ENCODE results near the gene FASTK.

The FASTK gene

DNA sequence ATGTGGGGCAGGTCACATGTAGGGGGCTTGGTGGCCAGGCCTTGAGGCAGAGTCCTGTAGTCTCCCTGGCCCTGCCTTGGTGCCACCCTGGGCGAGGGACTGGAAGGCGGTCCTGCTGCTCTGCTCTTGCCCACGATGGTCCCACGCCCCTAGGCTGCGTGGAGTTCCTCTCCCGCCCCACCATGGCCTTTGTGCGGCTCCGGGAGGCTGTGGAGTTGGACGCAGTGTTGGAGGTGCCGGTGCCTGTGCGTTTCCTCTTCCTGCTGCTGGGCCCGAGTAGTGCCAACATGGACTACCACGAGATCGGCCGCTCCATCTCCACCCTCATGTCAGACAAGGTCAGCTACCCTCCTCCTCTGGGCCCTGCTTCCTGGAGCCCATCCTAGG, 10.0 kb downstream of the FASTK start:
- no peaks in the 10 kb centered on the region for H3K27me3 ChIP-seq (ENCODE audit: insufficient read depth, low read length)
- H2AFZ ChIP-seq (ENCODE audit: low read length, unreplicated experiment) = no peak overlapping the region
- no peak overlapping the region for H3K27ac ChIP-seq (ENCODE audit: low read depth, low read length)
- no peaks in the 10 kb centered on the region for H3K4me1 ChIP-seq (ENCODE audit: control insufficient read depth, insufficient read depth, low read length, unreplicated experiment)
- H3K4me3 ChIP-seq (ENCODE audit: low read depth, low read length) = no peak overlapping the region
- H3K36me3 ChIP-seq (ENCODE audit: insufficient read depth, low read length) = peaks cover 11% of the 10 kb centered on the region; the same call in 1 of the 2 replicates
- peaks cover 4% of the 10 kb centered on the region for H3K79me2 ChIP-seq (ENCODE audit: control insufficient read depth, insufficient read depth, low read length, unreplicated experiment)

DNA sequence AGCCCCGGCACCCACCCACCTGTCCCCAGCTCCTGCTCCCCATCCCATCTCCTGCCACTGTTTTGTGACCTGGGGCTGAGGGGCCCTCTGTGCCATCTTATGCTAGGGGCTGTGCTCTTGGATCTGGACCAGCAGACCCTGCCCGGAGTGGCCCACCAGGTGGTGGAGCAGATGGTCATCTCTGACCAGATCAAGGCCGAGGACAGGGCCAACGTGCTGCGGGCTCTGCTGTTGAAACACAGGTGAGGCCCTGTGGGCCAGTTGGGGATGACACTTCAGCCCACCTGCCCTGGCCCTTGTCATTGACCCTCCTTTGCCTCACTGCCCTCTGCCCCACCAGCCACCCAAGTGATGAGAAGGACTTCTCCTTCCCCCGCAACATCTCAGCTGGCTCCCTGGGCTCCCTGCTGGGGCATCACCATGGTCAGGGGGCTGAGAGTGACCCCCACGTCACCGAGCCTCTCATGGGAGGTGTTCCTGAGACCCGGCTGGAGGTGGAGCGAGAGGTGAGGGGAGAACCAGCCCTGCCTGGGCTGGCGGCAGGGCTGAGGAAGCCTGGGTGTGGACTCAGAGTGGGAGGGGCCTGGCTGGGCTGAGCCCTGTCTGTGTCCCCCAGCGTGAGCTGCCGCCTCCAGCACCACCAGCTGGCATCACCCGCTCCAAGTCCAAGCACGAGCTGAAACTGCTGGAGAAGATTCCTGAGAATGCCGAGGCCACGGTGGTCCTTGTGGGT, 10.6 kb downstream of the FASTK start:
- H3K36me3 ChIP-seq (ENCODE audit: insufficient read depth, low read length) = peaks cover 17% of the 10 kb centered on the region; the same call in 1 of the 2 replicates
- no peak overlapping the region for H3K27ac ChIP-seq (ENCODE audit: low read depth, low read length)
- H3K27me3 ChIP-seq (ENCODE audit: insufficient read depth, low read length) = no peaks in the 10 kb centered on the region
- peaks cover 10% of the 10 kb centered on the region for H3K79me2 ChIP-seq (ENCODE audit: control insufficient read depth, insufficient read depth, low read length, unreplicated experiment)
- H2AFZ ChIP-seq (ENCODE audit: low read length, unreplicated experiment) = no peak overlapping the region
- H3K4me3 ChIP-seq (ENCODE audit: low read depth, low read length) = no peak overlapping the region
- H3K4me1 ChIP-seq (ENCODE audit: control insufficient read depth, insufficient read depth, low read length, unreplicated experiment) = no peaks in the 10 kb centered on the region

DNA sequence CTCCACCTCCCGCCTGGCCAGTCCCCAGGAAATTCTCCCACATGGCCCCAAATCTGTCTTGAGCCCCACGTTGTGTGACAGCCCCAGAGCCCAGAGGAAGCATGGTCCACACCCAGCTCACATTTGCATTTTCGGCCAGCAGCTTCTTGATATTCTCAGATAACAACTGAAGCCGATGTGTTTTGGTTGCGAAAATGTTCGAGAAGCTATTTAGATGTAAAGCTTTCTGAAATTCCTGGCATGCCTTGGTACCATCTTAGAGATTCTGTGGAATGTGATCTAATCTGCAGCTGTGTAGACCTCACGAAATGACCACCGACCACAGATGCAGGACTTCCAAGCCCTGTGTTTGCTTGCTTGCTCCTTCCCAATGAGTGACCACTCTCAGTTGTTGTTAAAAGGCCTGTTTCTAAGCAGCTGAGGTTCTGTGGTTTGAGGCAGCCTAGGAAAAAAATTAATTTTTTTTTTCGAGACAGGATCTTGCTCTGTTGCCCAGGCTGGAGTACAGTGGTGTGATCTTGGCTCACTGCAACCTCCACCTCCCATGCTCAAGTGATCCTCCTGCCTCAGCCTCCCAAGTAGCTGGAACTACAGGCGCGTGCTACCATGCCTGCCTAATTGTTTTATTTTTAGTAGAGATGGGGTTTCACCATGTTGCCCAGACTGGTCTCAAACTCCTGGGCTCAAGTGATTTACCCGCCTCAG, 12.4 kb downstream of the FASTK start:
- Histone ChIP-seq H2AFZ (ENCODE audit: low read length, unreplicated experiment) (no peak overlapping the region), H3K79me2 (ENCODE audit: control insufficient read depth, insufficient read depth, low read length, unreplicated experiment) (peaks cover 20% of the 10 kb centered on the region), H3K4me3 (ENCODE audit: low read depth, low read length) (no peak overlapping the region), H3K36me3 (ENCODE audit: insufficient read depth, low read length) (peaks cover 21% of the 10 kb centered on the region; the same call in 1 of the 2 replicates), H3K4me1 (ENCODE audit: control insufficient read depth, insufficient read depth, low read length, unreplicated experiment) (peaks cover 3% of the 10 kb centered on the region), H3K27ac (ENCODE audit: low read depth, low read length) (no peak overlapping the region), H3K27me3 (ENCODE audit: insufficient read depth, low read length) (no peaks in the 10 kb centered on the region)

DNA sequence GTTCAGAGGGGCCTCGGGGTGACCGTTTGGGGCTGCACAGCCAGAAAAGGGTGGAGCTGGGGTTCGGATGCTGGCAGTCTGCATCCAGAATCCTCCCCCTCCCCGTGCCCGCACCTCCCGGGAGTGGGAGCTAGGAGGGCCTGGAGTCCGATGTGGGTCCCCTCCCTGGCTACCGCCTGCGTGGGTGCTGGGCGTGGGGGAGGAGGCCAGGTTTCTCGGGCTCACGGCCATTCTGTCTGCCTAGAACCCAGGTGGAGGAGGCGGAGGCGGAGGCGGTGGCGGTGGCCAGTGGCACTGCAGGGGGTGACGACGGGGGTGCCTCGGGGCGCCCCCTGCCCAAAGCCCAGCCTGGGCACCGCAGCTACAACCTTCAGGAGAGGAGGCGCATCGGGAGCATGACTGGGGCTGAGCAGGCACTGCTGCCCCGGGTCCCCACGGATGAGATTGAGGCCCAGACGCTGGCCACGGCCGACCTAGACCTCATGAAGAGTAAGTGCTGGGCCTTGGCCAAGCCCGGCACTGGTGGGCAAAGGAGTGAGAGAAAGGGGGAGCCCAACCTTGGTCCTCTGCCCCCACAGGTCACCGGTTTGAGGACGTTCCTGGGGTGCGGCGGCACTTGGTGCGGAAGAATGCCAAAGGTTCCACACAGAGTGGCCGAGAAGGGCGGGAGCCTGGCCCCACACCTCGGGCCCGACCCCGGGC, 14.2 kb downstream of the FASTK start:
- H3K27me3 ChIP-seq (ENCODE audit: insufficient read depth, low read length) = no peaks in the 10 kb centered on the region
- H3K36me3 ChIP-seq (ENCODE audit: insufficient read depth, low read length) = peaks cover 17% of the 10 kb centered on the region; the same call in 1 of the 2 replicates
- no peak overlapping the region for H2AFZ ChIP-seq (ENCODE audit: low read length, unreplicated experiment)
- peaks cover 18% of the 10 kb centered on the region for H3K4me1 ChIP-seq (ENCODE audit: control insufficient read depth, insufficient read depth, low read length, unreplicated experiment)
- no peak overlapping the region for H3K4me3 ChIP-seq (ENCODE audit: low read depth, low read length)
- H3K79me2 ChIP-seq (ENCODE audit: control insufficient read depth, insufficient read depth, low read length, unreplicated experiment) = peaks cover 30% of the 10 kb centered on the region
- no peak overlapping the region for H3K27ac ChIP-seq (ENCODE audit: low read depth, low read length)

DNA sequence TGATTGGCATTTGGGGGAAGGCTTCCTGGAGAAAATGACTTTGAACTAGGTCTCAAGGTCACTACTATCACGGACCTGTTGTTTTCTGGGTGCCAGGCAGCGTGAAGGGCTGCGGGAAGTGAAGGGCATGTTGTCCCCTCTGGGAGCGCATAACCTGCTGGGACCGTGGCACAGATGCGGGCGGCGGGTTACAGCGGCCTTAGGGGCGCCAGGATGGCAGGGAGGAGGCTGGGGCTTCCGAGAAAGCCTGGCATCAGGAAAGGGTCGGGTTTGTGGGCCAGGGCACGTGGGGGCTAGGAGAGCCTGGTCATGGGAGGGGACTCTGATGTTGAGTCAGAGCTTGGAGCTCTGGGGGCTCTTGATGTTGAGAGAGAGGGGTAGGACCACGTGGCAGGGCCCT, 15.1 kb downstream of the FASTK start:
- Histone ChIP-seq H3K27me3 (ENCODE audit: insufficient read depth, low read length) (no peaks in the 10 kb centered on the region), H3K36me3 (ENCODE audit: insufficient read depth, low read length) (peaks cover 17% of the 10 kb centered on the region; the same call in 1 of the 2 replicates), H2AFZ (ENCODE audit: low read length, unreplicated experiment) (no peak overlapping the region), H3K4me3 (ENCODE audit: low read depth, low read length) (no peak overlapping the region), H3K79me2 (ENCODE audit: control insufficient read depth, insufficient read depth, low read length, unreplicated experiment) (peaks cover 39% of the 10 kb centered on the region), H3K4me1 (ENCODE audit: control insufficient read depth, insufficient read depth, low read length, unreplicated experiment) (peaks cover 25% of the 10 kb centered on the region), H3K27ac (ENCODE audit: low read depth, low read length) (no peak overlapping the region)

DNA sequence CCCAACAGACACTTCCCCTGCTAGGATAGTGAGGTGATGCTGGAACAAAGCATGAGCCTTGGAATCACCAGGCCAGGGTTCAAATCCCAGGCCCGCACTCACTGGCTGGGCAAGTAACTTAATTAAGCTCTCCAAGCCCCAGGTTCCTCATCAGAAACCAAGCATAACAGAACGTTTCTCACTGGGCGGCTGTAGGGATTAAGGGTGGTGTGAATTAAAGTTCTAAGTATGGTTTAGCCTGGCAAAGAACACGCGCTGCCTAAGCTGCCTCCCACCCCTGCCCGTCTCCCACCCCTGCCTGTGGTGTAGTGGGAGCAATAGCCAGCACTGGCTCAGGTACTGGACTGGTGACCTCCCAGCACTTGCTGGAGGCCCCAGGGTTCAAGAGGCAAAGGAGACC, 15.6 kb downstream of the FASTK start:
- Histone ChIP-seq H3K36me3 (ENCODE audit: insufficient read depth, low read length) (peaks cover 17% of the 10 kb centered on the region; the same call in 1 of the 2 replicates), H2AFZ (ENCODE audit: low read length, unreplicated experiment) (no peak overlapping the region), H3K79me2 (ENCODE audit: control insufficient read depth, insufficient read depth, low read length, unreplicated experiment) (peaks cover 44% of the 10 kb centered on the region), H3K4me3 (ENCODE audit: low read depth, low read length) (no peak overlapping the region), H3K27ac (ENCODE audit: low read depth, low read length) (no peak overlapping the region), H3K27me3 (ENCODE audit: insufficient read depth, low read length) (no peaks in the 10 kb centered on the region), H3K4me1 (ENCODE audit: control insufficient read depth, insufficient read depth, low read length, unreplicated experiment) (peaks cover 25% of the 10 kb centered on the region)

DNA sequence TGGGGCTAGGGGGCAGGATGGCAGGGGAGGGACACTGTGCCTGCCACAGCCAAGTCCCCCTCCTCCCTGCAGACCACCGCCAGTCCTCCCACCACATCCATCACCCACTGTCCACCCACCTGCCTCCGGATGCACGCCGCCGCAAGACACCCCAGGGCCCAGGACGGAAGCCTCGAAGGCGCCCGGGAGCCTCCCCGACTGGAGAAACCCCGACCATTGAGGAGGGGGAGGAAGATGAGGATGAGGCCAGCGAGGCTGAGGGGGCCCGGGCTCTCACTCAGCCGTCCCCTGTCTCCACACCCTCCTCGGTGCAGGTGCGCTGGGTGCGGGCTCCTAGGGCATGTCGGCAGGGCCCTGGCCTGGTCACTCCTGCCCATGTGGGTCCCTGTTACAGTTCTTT, 16.2 kb downstream of the FASTK start:
- Histone ChIP-seq H2AFZ (ENCODE audit: low read length, unreplicated experiment) (no peak overlapping the region), H3K27ac (ENCODE audit: low read depth, low read length) (no peak overlapping the region), H3K79me2 (ENCODE audit: control insufficient read depth, insufficient read depth, low read length, unreplicated experiment) (peaks cover 49% of the 10 kb centered on the region), H3K27me3 (ENCODE audit: insufficient read depth, low read length) (no peaks in the 10 kb centered on the region), H3K4me1 (ENCODE audit: control insufficient read depth, insufficient read depth, low read length, unreplicated experiment) (peaks cover 25% of the 10 kb centered on the region), H3K36me3 (ENCODE audit: insufficient read depth, low read length) (peaks cover 17% of the 10 kb centered on the region; the same call in 1 of the 2 replicates), H3K4me3 (ENCODE audit: low read depth, low read length) (no peak overlapping the region)

DNA sequence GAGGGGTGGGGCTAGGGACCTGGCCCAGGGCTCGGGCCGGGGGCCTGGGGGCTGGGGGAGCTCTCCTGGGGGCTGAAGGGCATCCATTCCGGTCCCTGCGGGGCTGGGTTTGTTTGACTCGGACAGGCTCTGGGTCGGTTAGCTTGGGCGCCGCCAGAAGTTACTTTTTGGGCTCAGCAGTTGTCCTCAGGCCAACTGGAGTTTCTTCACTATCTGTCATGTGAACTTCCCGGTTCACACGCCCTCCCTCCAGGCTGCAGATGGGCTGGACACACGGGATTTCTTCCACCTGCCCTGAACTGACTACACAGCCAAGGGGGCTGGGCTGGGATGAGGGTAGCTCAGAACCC, 17.4 kb downstream of the FASTK start:
- Histone ChIP-seq H3K27me3 (ENCODE audit: insufficient read depth, low read length) (no peaks in the 10 kb centered on the region), H3K36me3 (ENCODE audit: insufficient read depth, low read length) (peaks cover 17% of the 10 kb centered on the region; the same call in 1 of the 2 replicates), H3K4me1 (ENCODE audit: control insufficient read depth, insufficient read depth, low read length, unreplicated experiment) (peaks cover 35% of the 10 kb centered on the region), H3K27ac (ENCODE audit: low read depth, low read length) (peak overlapping the region; percentile 64; the same call in 1 of the 2 replicates), H2AFZ (ENCODE audit: low read length, unreplicated experiment) (no peak overlapping the region), H3K79me2 (ENCODE audit: control insufficient read depth, insufficient read depth, low read length, unreplicated experiment) (peaks cover 49% of the 10 kb centered on the region), H3K4me3 (ENCODE audit: low read depth, low read length) (no peak overlapping the region)

DNA sequence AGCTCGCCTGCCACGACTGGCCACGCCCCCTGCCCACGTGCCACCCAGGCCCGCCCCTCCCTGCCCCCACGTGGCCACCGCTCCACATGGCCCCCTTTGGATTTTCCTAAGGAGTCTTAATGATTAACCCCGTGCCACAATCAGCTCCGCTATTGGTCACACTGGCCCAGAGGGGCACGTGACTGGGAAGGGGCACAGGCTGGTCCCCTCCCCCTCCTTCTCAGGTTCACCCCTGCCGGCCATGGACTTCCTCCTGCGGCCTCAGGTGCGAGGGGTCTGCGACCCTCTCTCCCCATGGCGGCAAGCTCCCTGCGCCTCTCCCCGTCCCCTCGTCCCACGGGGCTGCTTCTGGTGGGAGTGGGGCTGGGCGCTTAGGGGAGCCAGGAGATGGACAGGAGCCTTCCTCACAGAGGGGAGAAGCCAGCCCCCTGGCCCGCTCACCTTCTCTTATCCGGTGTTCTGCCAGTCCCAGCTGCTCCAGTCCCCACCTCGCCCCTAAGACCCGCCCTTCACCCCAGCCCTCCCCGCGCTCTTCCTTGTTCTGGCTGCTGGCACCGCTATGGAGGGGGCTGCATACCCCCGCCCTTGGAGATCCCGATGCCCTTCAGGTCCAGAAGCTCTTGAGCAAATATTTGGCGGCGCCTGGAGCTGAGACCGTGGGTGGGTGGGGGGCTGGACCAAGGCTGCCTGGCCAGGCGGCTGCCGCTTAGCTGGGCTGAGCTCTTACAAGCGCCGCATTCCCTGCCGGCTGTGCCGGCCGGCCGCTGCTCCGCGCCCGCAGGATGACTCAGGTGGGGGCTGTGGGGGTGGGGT, 18.0 kb downstream of the FASTK start:
- peaks cover 49% of the 10 kb centered on the region for H3K79me2 ChIP-seq (ENCODE audit: control insufficient read depth, insufficient read depth, low read length, unreplicated experiment)
- peak overlapping the region; percentile 64 for H3K27ac ChIP-seq (ENCODE audit: low read depth, low read length)

DNA sequence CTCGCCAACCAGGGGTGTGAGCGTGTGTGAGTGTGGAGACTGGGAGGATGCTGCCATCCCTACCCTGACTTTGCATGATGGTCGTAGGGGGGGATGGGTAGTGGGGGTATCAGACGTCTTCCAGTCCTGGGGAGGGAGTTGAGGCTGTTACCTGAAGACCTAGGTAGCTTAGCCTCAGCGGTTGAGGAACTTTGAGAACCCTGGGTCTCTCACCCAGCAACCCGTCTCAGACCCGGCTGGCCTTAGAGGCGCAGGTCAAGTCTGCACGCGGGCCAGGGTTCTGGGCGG, 18.6 kb downstream of the FASTK start:
- Histone ChIP-seq H3K79me2 (ENCODE audit: control insufficient read depth, insufficient read depth, low read length, unreplicated experiment) (peaks cover 49% of the 10 kb centered on the region), H3K36me3 (ENCODE audit: insufficient read depth, low read length) (peaks cover 10% of the 10 kb centered on the region; the same call in 1 of the 2 replicates), H3K4me1 (ENCODE audit: control insufficient read depth, insufficient read depth, low read length, unreplicated experiment) (peaks cover 37% of the 10 kb centered on the region), H3K27me3 (ENCODE audit: insufficient read depth, low read length) (no peaks in the 10 kb centered on the region), H3K4me3 (ENCODE audit: low read depth, low read length) (peak overlapping the region; percentile 91), H2AFZ (ENCODE audit: low read length, unreplicated experiment) (no peak overlapping the region), H3K27ac (ENCODE audit: low read depth, low read length) (peak overlapping the region; percentile 85; the same call in 1 of the 2 replicates)

More for the DNA sequence above, 18.0 kb downstream of the FASTK start:
- H3K36me3 ChIP-seq (ENCODE audit: insufficient read depth, low read length) = peaks cover 15% of the 10 kb centered on the region; the same call in 1 of the 2 replicates
- H3K27me3 ChIP-seq (ENCODE audit: insufficient read depth, low read length) = no peaks in the 10 kb centered on the region
- peak overlapping the region; percentile 91 for H3K4me3 ChIP-seq (ENCODE audit: low read depth, low read length)
- H3K4me1 ChIP-seq (ENCODE audit: control insufficient read depth, insufficient read depth, low read length, unreplicated experiment) = peaks cover 35% of the 10 kb centered on the region
- H2AFZ ChIP-seq (ENCODE audit: low read length, unreplicated experiment) = no peak overlapping the region
